GM18526 (cell line): ENCODE data around the gene THAP3.

Experiments
- POLR2A ChIP-seq: IDR thresholded peaks from 3 replicates; pipeline ENCODE4 v1.6.1; 2011; ENCODE audit not compliant: insufficient read length; ENCODE audit errors: extremely low read depth

THAP3 gene

GRCh38 chr1:6599141-6599975 is 25.3 kb upstream of the THAP3 start:
- no peak for TF ChIP-seq POLR2A

GRCh38 chr1:6600410-6601048 is 24.1 kb upstream of the THAP3 start:
- no peak for TF ChIP-seq POLR2A

GRCh38 chr1:6601049-6601922 is 23.4 kb upstream of the THAP3 start:
- TF ChIP-seq POLR2A = no peak

GRCh38 chr1:6601923-6602668 is 22.6 kb upstream of the THAP3 start:
- TF ChIP-seq POLR2A = no peak

GRCh38 chr1:6602669-6603237 is 21.9 kb upstream of the THAP3 start, which contains the start of gene KLHL21:
Gene KLHL21 (minus strand): TSS chr1:6602869. CDS start chr1:6602817, 52 bp downstream.
- peak; percentile 94 for TF ChIP-seq POLR2A

- peak; percentile 49 for TF ChIP-seq POLR2A
Measured at GRCh38 chr1:6603238-6603914, 21.3 kb upstream of the THAP3 start.

- no peak for TF ChIP-seq POLR2A
Measured at GRCh38 chr1:6603915-6604558, 20.6 kb upstream of the THAP3 start.

GRCh38 chr1:6612641-6613360 is 11.9 kb upstream of the THAP3 start:
- no peak for TF ChIP-seq POLR2A

- TF ChIP-seq POLR2A = peak; percentile 36
Measured at GRCh38 chr1:6613361-6614018, 11.2 kb upstream of the THAP3 start, which contains the start of gene PHF13. Gene PHF13 (plus strand): TSS chr1:6613731. CDS start chr1:6614067, 336 bp downstream.

- TF ChIP-seq POLR2A = peak; percentile 12
Measured at GRCh38 chr1:6614019-6614928, 10.4 kb upstream of the THAP3 start.
